OCI-LY3 (cell line): Measurements from ENCODE around the gene PRUNE2.
"Not testable (repeated sequence)": the region's sequence is repeated elsewhere in the genome, so short reads cannot be mapped to it uniquely, and the experiment has no call there.

Experiments
- H2AFZ ChIP-seq: fragments of 200-600, 300-600 bp; shearing (Covaris generic); 2 replicates; pipeline ENCODE4 v1.6.0; 2014; ENCODE audit warnings: antibody characterized with exemption, low read depth, low read length
- H3K27ac ChIP-seq: fragments of 200-600, 300-600 bp; sonication (generic); 2 replicates; pipeline ENCODE4 v1.5.1; 2014; ENCODE audit warnings: mild to moderate bottlenecking, low read length, moderate library complexity, mixed read lengths
- H3K27me3 ChIP-seq: fragments of 200-600, 300-600 bp; sonication (generic); 2 replicates; pipeline ENCODE4 v1.6.1; 2014; ENCODE audit warnings: low read depth, low read length, mixed read lengths
- H3K36me3 ChIP-seq: fragments of 200-600, 300-600 bp; sonication (generic); replicated peaks from 2 replicates; pipeline ENCODE3; 2014; ENCODE audit warnings: low read depth, low read length, mixed read lengths
- H3K4me1 ChIP-seq: fragments of 300-600, 200-600 bp; sonication (generic); 2 replicates; pipeline ENCODE4 v1.6.1; 2014; ENCODE audit warnings: low read length, mixed read lengths
- H3K4me2 ChIP-seq: fragments of 200-600, 300-600 bp; sonication (generic); 2 replicates; pipeline ENCODE4 v1.6.1; 2014; ENCODE audit warnings: low read length, mixed read lengths
- H3K4me3 ChIP-seq: fragments of 300-600, 200-600 bp; sonication (generic); 2 replicates; pipeline ENCODE4 v1.5.1; 2014; ENCODE audit warnings: antibody characterized with exemption, mild to moderate bottlenecking, low read length, moderate library complexity
- H3K79me2 ChIP-seq: fragments of 300-600, 200-600 bp; shearing (Covaris generic); 2 replicates; pipeline ENCODE4 v1.6.1; 2014; ENCODE audit warnings: mild to moderate bottlenecking, low read length, mixed read lengths
- H3K9ac ChIP-seq: fragments of 300-600, 200-600 bp; shearing (Covaris generic); 2 replicates; pipeline ENCODE4 v1.6.0; 2014; ENCODE audit warnings: mild to moderate bottlenecking, low read length, moderate library complexity
- H3K9me3 ChIP-seq: fragments of 200-600, 300-600 bp; shearing (Covaris generic); 2 replicates; pipeline ENCODE4 v1.6.1; 2014; ENCODE audit warnings: low read length, mixed read lengths; ENCODE audit not compliant: insufficient read depth
- H4K20me1 ChIP-seq: fragments of 200-600, 300-600 bp; sonication (generic); 2 replicates; pipeline ENCODE4 v1.6.1; 2016; ENCODE audit warnings: low read length, mixed read lengths; ENCODE audit not compliant: insufficient read depth
- CTCF ChIP-seq: fragments of 200-600, 300-600 bp; sonication (generic); IDR thresholded peaks from 2 replicates; pipeline ENCODE4 v1.5.1; 2014; ENCODE audit warnings: antibody characterized with exemption, low read length, low read depth
- EZH2phosphoT487 ChIP-seq: fragments of 200-600 bp; shearing (Covaris generic); IDR thresholded peaks from 2 replicates; pipeline ENCODE4 v1.6.1; 2018; ENCODE audit warnings: antibody characterized with exemption, mixed run types, low read depth

Gene PRUNE2

DNA sequence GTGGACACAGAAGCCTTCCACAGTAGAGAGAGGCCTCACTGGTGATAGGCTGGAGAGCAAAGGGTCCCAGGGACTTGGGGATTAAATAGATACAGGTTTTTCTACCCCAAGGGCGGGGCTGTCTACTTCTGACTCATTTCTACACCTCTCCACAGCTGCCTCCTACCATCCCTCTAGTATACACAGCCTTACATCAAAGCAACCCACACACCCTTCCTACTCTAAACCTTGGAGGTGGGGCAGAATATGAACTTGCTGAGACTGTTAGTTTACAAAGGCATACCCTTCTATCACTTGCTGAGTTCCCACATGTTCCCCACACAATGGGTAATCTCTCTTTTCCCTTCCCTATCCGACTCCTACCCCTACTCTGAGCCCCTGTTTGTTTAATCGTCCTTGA is 161.6 kb downstream of the PRUNE2 start:
- Histone ChIP-seq H3K4me1 (no peaks in the 10 kb centered on the region), H4K20me1 (no peaks in the 10 kb centered on the region), H3K4me2 (no peak overlapping the region), H3K27me3 (no peaks in the 10 kb centered on the region; the same call in 1 of the 2 replicates), H3K79me2 (no peaks in the 10 kb centered on the region), H3K36me3 (no peaks in the 10 kb centered on the region), H2AFZ (no peak overlapping the region), H3K9ac (no peak overlapping the region), H3K4me3 (no peak overlapping the region), H3K9me3 (peaks cover 5% of the 10 kb centered on the region; the same call in 1 of the 2 replicates), H3K27ac (no peak overlapping the region)
- TF ChIP-seq CTCF (no peak), EZH2phosphoT487 (no peak)

GRCh38 chr9:76743931-76744330 is 162.0 kb downstream of the PRUNE2 start:
- H3K9ac ChIP-seq = no peak overlapping the region
- H3K9me3 ChIP-seq = peaks cover 5% of the 10 kb centered on the region; the same call in 1 of the 2 replicates
- H2AFZ ChIP-seq = no peak overlapping the region
- H3K27me3 ChIP-seq = no peaks in the 10 kb centered on the region
- no peaks in the 10 kb centered on the region for H4K20me1 ChIP-seq
- no peaks in the 10 kb centered on the region for H3K4me1 ChIP-seq
- H3K79me2 ChIP-seq = no peaks in the 10 kb centered on the region
- TF ChIP-seq EZH2phosphoT487 (no peak), CTCF (no peak)
- H3K36me3 ChIP-seq = no peaks in the 10 kb centered on the region
- no peak overlapping the region for H3K4me3 ChIP-seq
- no peak overlapping the region for H3K27ac ChIP-seq
- H3K4me2 ChIP-seq = no peak overlapping the region

- not testable (repeated sequence) for H3K4me3 ChIP-seq, H3K4me1 ChIP-seq, H2AFZ ChIP-seq
Measured at GRCh38 chr9:76742890-76743289, 163.0 kb downstream of the PRUNE2 start.

GRCh38 chr9:76741524-76741923 is 164.4 kb downstream of the PRUNE2 start:
- Histone ChIP-seq H3K4me1 (no peaks in the 10 kb centered on the region), H3K79me2 (no peaks in the 10 kb centered on the region), H2AFZ (no peak overlapping the region), H4K20me1 (no peaks in the 10 kb centered on the region), H3K9ac (no peak overlapping the region), H3K36me3 (no peaks in the 10 kb centered on the region), H3K27me3 (peaks cover 18% of the 10 kb centered on the region), H3K4me2 (no peak overlapping the region), H3K9me3 (peaks cover 5% of the 10 kb centered on the region; the same call in 1 of the 2 replicates), H3K27ac (no peak overlapping the region), H3K4me3 (no peak overlapping the region)
- TF ChIP-seq EZH2phosphoT487 (no peak), CTCF (no peak)

More at GRCh38 chr9:76742890-76743289, 163.0 kb downstream of the PRUNE2 start:
- not testable (repeated sequence) for H4K20me1 ChIP-seq, H3K27me3 ChIP-seq, H3K9me3 ChIP-seq, H3K4me2 ChIP-seq, H3K36me3 ChIP-seq, H3K9ac ChIP-seq, H3K79me2 ChIP-seq, H3K27ac ChIP-seq

DNA sequence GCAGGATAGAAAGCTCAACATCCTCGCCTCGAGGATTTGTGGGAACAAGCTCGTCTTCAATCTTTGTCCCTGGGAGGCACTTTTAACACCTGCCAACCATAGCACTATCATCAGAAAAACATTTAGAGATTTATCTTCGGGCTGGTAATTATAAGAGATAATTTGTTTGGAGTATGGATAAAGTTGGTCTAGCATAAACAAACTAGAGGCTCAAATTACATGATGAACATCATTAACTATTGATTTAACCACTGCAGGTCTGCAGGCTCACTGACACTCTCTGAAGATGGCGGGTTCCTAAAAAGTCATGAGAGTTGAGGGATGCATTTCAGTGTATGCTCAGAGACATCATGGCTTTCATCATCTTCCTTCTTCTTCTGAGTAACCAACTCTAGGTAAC is 167.5 kb downstream of the PRUNE2 start:
- no peak overlapping the region for H3K27ac ChIP-seq
- no peak overlapping the region for H2AFZ ChIP-seq
- no peaks in the 10 kb centered on the region for H3K36me3 ChIP-seq
- H3K79me2 ChIP-seq = no peaks in the 10 kb centered on the region
- H4K20me1 ChIP-seq = no peaks in the 10 kb centered on the region
- H3K4me1 ChIP-seq = no peaks in the 10 kb centered on the region
- no peaks in the 10 kb centered on the region for H3K9me3 ChIP-seq
- H3K4me3 ChIP-seq = no peak overlapping the region
- peaks cover 30% of the 10 kb centered on the region for H3K27me3 ChIP-seq
- no peak for TF ChIP-seq EZH2phosphoT487
- no peak for TF ChIP-seq CTCF
- no peak overlapping the region for H3K9ac ChIP-seq
- H3K4me2 ChIP-seq = no peak overlapping the region
